ENCODE measurements around the gene COPA.

COPA gene

GRCh38 chr1:160373696-160374095, 30.6 kb upstream of the COPA start:
- TF ChIP-seq ZFX (IDR thresholded peaks at IDR 0.05), result no peak
- TF ChIP-seq, protein P1, sequence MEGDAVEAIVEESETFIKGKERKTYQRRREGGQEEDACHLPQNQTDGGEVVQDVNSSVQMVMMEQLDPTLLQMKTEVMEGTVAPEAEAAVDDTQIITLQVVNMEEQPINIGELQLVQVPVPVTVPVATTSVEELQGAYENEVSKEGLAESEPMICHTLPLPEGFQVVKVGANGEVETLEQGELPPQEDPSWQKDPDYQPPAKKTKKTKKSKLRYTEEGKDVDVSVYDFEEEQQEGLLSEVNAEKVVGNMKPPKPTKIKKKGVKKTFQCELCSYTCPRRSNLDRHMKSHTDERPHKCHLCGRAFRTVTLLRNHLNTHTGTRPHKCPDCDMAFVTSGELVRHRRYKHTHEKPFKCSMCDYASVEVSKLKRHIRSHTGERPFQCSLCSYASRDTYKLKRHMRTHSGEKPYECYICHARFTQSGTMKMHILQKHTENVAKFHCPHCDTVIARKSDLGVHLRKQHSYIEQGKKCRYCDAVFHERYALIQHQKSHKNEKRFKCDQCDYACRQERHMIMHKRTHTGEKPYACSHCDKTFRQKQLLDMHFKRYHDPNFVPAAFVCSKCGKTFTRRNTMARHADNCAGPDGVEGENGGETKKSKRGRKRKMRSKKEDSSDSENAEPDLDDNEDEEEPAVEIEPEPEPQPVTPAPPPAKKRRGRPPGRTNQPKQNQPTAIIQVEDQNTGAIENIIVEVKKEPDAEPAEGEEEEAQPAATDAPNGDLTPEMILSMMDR (conservative IDR thresholded peaks at IDR 0.05), result no peak
- no peak overlapping the region for H3K27ac ChIP-seq

GRCh38 chr1:160371756-160372155, 28.7 kb upstream of the COPA start:
- H3K27ac ChIP-seq, result no peak overlapping the region
- TF ChIP-seq, protein P1 (conservative IDR thresholded peaks at IDR 0.05), result no peak

DNA sequence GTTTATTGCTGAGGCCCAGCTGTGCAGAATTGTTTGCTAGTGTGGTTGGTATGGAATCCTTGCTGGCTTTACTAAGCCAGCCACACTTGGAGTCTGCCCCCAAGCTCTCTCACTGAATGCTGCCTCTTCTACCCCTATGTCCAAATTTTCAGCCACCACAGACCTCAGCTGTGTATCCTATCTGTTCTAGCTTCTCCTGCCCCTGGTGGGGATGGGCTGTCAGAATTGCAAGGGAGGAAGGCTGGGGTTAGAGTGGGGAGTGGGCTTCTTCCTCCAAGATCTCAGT, 28.2 kb upstream of the COPA start:
- H3K27ac ChIP-seq, result no peak overlapping the region
- no peak for TF ChIP-seq ZFX (IDR thresholded peaks at IDR 0.05)
- TF ChIP-seq, protein P1 (conservative IDR thresholded peaks at IDR 0.05), result no peak

- no peak overlapping the region for H3K27ac ChIP-seq
- no peak for TF ChIP-seq ZFX (IDR thresholded peaks at IDR 0.05)
- TF ChIP-seq, protein P1 (conservative IDR thresholded peaks at IDR 0.05), result no peak
Observed at GRCh38 chr1:160370561-160371345, 27.7 kb upstream of the COPA start.

DNA sequence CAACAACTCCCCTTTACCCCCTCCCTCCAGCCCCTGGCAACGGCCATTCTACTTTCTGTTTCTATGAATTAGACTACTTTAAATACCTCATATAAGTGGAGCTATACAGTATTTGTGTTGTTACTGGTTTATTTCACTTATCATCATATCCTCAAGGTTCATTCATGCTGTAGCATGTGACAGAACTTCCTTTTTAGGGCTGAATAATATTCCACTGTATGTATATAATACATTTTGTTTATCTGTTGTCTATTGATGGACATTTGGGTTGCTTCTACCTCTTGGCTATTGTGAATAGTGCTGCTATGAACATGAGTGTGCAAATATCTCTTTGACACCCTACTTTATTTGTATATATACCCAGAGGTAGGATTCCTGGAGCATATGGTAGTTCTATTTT, 26.0 kb upstream of the COPA start:
- no peak overlapping the region for H3K27ac ChIP-seq
- TF ChIP-seq ZFX (IDR thresholded peaks at IDR 0.05), result no peak
- TF ChIP-seq, protein P1 (conservative IDR thresholded peaks at IDR 0.05), result no peak

GRCh38 chr1:160367934-160368923, 25.2 kb upstream of the COPA start:
- no peak overlapping the region for H3K27ac ChIP-seq
- TF ChIP-seq ZFX (IDR thresholded peaks at IDR 0.05), result no peak
- TF ChIP-seq, protein P1 (conservative IDR thresholded peaks at IDR 0.05), result no peak

DNA sequence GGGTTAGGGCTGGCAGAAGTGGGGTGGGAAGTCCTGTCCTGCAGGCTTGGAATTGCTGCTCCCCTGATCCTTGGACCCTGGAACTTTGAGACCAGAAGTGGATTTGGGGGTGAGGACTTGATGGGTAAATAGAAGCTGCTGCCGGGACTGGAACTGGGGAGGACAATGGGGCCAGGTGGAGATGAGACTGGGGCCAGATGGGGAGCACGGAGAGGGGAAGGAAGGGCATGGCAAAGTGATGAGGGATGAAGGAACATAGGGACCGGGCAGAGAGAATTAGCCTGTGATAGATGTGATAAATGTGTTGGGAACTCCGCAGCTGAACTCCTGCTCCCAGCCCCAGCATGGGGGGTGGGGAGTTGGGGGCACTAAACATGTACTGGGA, 24.5 kb upstream of the COPA start:
- TF ChIP-seq, protein P1 (conservative IDR thresholded peaks at IDR 0.05), result no peak
- TF ChIP-seq ZFX (IDR thresholded peaks at IDR 0.05), result no peak
- no peak overlapping the region for H3K27ac ChIP-seq

Data from C4-2B (cell line).